HG03571 (cell line): ENCODE measurements around the gene CACNB4.

Source experiments
- ATAC-seq: cut with Tn5 transposase; IDR thresholded peaks from one replicate; pipeline ENCODE4 v1.9.1; 2021; ENCODE audit not compliant: unreplicated experiment

CACNB4 gene

DNA sequence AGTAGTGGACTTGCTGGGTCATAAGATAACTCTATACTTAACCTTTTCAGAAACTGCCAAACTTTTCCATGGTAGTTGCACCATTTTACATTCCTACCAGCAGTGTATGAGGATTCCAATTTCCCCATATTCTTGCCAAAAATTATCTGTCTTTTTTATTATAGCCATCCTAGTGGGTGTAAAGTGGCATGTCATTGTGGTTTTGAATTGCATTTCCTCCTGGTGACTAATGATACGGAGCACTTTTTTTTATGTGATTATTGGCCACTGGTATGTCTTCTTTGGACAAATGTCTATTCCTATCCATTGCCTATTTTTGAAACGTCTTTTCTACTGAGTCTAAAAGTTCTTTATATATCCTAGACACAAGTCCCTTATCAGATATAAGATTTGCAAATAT lies 44.3 kb downstream of the CACNB4 start:
- ATAC-seq = no peak

DNA sequence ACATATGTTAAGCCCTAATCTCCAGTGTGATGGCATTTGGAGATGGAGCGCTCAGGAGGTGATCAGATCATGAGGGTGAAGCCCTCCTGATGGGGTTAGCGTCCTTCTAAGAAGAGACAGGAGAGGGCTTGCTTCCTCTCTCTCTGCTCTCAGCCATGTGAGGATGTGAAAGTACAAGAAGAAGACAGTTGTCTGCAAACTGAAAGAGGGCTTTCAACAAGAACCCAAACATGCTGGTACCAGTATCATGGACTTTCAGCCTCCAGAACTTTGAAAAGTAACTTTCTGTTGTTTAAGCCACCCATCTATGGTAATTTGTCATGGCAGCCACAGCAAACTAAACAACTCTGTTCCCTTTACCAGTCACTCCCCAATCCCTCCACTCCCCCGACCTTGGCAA lies 47.4 kb downstream of the CACNB4 start:
- ATAC-seq = no peak

DNA sequence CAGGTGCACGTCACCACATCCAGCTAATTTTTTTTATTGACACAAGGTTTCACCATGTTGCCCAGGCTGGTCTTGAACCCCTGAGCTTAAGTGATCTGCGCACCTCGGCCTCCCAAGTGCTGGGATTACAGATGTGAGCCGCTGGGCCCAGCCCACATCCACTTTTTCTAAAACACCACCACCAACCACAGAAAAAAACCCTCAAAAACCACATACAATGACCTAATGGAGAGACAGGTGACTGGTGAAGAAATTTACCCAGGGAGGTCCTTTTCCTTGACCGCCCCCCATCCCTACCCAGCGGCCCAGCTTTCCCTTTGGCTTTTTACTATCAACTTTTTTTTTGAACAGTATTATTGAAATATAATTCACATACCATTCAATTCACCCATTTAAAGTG lies 47.9 kb downstream of the CACNB4 start:
- no peak for ATAC-seq

DNA sequence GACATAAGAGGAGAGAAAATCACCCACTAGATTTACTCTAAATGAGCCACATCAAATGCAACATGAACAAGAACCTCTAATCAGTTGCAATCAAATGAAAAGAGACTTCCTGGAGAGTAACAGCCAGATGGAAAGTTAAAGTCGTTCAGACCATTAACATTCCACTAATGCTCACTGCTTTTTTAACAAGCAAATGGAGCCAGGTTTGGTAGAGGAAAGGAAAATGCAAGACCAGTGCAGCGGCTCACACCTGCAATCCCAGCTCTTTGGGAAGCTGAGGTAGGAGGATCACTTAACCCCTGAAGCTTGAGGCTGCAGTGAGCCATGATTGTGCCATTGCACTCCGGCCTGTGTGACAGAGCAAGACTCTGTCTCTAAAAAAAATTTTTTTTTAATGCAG lies 48.5 kb downstream of the CACNB4 start:
- no peak for ATAC-seq

DNA sequence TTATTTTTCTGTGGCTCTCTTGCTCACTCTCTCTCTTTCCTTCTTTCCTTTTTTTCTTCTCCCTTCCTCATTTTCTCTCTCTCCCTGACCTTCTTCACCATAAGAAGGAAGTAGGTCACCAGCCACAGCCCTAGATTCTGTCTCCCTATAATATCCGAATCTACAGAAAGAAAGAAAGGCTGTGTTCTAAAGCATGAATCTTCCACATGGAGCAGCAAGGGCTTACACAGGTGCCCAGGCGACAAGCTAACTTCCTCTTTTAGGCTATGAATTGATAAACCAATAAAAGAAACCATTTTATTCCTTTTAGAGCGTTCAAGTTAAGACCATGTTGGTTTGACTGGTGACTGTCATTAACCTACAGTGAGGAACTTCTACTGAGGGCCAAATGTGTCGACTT lies 49.3 kb downstream of the CACNB4 start:
- no peak for ATAC-seq

DNA sequence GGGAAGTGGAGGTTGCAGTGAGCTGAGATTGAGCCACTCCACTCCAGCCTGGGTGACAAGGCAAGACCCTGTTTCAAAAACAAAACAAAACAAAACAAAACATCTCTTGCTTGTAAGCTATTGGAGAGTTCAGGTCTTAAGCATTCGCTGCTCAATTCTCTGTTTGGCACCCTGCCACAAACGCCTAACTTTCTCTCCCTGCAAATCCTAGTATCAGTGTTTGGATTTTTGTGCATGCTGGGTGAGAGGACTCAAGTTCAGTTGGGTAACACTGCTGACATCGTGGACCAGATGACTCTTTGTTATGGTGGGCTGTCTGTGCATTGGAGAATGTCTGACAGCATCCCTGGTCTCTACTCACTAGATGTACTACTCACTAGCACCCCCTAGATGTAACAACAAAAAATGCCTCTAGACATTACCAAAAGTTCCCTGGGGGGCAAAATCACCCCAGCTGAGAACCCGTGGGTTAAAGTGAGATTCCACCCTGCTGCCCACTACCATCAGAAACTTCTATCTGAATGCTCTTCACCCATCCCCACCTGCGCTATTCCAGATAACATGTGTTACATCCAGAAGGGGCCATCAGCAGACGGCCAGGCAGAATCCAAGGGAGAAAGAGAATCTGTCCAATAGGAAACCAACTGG lies 50.9 kb downstream of the CACNB4 start:
- ATAC-seq = no peak

DNA sequence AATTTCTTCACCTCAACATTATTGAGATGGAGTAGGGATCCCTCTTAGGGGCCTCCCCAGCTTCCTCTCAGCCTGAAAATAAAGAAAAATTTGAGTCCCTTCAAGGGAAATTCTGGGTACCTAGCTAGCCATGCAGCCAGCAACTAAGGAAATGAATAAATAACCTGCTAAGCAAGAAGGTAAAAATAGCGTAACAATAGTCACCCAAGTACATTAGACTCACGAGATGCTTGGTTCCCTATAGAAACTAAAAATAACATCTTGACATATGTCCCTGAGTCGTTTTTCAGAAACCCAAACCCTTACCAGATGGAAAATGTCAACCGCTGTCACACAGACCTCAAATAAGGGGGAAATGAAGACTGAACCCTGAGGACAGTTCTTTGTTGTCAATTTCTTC lies 51.9 kb downstream of the CACNB4 start:
- peak; percentile 50 for ATAC-seq

DNA sequence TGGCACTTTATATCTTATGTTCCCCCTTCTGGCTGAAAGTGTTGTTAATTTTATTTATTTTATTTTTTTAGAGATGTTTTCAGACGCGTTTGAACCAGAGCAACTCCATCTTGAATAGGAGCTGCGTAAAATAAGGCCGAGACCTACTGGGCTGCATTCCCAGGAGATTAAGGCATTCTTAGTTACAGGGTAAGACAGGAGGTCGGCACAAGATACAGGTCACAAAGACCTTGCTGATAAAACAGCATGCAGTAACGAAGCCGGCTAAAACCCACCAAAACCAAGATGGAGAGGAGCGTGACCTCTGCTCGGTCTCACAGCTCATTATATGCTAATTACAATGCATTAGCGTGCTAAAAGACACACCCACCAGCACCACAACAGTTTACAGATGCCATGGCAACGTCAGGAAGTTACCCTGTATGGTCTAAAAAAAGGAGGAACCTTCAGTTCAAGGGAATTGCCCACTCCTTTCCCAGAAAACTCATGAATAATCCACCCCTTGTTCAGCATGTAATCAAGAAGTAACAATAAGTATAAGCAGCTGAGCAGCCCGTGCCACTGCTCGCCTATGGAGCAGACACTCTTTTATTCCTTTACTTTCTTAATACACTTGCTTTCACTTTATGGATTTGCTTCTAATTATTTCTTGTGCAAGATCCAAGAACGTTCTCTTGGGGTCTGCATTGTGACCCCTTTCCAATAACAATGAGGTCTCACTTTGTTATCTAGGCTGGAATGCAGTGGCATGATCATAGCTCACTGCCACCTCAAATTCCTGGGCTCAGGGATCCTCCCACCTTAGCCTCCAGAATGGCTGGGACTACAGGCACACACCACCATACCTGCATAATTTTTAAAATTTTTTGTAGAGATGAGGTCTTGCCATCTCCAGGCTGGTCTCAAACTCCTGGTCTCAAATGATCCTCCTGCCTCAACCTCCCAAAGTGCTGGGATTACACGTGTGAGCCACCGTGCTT lies 55.9 kb downstream of the CACNB4 start:
- no peak for ATAC-seq

DNA sequence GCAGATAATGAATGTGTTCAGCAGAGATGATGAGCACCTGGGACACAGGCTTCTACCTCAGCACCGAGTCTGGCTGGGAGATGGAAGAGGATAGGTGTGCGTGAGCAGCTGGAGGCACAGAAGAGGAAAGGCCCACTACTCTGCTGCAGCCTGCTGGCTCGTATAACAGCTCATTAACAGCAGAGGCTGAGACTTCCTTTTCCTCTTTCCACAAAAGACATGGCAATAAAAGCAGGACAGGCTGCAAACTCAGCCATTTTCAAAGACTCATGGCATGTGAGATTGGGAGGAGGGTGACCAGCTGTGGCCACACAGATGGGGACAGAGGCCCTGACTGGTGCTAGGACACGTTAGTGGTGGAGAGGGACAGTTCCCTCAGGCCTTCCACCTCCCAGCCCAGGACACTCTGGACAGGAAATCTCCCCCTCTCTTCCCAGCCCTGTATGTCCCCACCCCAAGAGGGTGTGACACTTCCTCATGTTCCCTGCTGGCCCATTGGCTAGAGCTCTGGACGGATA lies 60.3 kb downstream of the CACNB4 start:
- ATAC-seq = no peak

DNA sequence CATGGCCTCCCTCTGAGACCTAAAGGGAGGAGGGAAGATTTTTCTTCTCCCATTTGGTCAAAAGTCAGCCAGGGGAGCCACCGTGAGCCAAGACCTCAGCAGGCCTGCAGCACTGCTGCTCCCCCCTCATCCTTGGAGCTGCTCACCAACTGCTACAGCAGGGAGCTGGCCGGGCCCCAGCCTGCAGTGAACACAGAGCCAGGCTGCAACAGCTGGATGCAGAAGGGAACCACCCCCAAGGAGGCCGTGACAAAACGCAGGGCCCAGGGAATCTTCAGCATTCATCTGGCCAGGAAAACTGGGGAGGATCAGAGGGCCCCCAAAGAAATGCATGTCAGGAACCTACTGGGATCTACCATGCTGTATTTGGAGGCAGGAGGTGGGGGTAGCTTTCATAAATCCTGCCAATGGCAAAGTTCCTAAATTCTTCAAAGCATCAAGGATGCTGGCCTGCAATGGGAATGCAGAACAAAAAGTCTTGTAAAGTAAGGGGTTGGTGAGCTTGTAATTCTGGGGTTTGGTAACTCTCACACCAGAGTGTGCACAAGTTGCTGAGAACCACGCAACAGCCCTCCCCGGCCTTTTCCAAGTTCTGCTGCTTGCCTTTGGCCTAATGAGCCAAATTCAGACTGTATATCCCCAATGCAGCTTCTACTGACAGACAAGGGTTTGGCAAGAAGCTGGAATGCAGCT lies 61.0 kb downstream of the CACNB4 start:
- ATAC-seq = no peak

DNA sequence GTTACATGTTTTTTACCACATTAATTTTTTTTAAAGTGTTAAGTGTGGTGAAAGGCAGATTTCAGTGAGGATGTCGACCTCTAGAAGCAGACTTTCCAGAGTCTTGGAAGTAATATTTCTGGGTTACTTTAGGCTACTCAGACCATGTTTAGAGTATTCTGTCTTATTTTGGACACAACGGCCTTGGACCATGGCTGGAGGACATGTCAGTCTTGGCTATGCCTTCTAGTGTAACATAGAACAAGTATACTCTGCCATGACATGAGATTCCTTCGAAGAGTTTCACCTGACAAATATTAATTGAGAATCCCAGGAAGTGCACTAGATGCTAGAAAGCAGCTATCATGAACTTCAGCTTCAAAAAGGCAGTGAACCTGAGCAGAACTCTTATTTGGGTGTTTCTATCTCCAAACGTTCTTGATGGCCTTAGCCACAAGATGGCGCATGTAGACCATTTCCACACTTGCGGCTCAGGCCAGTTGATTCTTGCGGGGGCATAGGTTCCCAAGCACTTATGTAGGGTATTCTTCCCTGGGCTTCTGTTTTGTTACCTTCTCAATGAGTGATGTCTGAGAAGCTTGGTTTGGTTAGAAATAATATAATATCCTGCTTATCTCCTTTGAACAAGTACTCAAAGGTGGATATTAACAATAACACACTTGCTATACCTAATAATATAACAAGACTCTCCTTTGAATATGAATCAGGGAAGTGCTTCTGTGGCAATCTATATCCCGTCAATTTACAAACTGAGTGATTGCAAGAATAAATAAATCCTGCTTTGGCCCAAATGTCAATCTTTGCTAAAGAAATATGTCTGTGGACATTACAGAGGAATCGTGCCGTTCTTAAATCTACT lies 62.0 kb downstream of the CACNB4 start:
- ATAC-seq = peak; percentile 88

DNA sequence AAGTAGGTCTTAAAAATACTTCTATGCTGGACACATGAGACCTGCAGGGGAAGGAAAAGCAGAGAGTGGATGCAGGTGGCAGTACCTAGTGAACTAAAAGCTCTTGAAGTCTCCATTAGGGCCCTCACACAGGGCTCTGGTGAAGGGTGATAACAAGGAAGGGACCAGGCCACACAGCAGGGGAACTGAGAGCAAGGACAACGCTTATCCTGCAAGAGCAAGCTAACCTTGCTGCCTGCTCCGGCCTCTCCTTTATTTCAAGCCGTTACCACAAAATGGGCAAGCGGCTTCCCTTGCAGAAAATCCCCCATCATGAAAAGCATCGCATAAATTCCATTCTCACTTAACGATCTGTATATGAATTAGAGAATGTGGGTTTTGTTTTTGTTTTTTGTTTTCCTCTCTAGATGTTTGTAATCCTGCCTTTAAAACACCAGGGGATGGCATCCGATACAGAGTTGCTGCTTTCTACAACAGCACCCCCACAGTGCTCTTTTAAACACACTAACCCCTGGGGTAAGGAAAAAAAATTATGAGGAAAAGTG lies 64.5 kb downstream of the CACNB4 start:
- no peak for ATAC-seq

DNA sequence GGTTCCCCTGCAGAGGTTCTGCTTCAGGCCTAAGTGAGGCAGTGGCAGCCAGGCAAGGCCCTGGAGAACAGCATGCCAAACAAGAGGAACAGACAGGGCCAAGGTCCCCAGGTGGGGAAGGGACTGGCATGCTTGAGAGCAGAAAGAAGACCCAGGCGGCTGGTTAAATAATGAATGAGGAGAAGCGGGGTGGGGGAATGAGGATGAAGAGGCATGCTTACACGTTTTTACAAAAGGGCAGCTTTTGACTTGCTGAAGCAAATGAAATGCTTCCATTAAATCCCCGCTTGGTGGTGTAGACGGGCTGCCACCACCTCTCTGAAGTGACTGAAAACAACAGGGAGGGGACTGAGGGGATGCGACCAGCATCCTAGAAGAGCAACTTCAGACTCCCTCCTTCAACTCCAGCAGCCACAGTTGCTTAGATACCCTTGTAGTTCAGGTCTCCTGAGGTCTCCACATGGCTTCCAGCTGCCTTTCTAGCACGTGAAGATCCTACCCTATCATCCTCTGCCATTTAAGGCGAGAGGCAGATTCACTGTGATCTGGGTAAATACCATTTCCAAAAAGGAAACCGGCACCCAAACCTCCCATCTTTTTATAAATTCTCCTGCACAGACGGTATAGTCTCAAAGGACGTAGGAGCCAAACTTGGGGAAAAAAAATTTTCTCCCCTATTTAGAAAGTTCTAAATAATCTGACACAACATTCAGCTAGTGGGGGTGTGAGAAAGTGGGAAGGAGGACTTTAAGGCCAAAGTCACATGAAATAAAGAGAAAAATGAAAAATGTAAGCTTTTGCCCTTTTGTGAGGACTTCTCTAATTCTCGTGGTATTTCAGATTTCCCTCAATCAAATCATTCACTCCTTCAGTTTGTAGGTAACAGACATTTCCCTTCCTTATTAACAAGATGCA lies 65.6 kb downstream of the CACNB4 start:
- ATAC-seq = no peak

DNA sequence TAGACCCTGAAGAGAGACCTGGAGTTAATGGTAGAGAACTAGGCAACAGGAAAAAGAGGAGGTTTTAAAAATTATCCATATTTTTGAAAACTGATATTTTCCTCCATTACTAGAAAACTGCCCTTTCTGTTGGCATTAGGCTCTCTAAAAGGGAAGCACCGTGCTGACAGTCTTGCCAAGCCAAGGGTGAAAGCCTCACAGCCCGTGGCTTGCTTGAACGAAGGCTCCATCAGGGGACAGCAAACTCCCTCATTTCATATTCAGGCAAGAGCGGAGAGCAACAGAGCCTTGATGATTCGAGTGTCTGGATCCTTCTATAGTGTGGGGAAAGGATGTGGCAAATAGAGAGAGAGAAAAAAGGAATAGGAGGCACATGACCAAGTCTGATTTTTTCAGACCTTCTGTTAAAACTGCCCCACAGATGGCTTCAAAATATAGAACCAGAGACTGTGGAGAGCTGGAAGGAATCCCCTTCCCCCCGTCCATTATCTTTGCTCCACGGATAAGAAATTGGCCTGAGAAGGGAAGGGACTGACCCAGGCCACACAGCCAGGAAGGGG lies 67.0 kb downstream of the CACNB4 start:
- no peak for ATAC-seq

DNA sequence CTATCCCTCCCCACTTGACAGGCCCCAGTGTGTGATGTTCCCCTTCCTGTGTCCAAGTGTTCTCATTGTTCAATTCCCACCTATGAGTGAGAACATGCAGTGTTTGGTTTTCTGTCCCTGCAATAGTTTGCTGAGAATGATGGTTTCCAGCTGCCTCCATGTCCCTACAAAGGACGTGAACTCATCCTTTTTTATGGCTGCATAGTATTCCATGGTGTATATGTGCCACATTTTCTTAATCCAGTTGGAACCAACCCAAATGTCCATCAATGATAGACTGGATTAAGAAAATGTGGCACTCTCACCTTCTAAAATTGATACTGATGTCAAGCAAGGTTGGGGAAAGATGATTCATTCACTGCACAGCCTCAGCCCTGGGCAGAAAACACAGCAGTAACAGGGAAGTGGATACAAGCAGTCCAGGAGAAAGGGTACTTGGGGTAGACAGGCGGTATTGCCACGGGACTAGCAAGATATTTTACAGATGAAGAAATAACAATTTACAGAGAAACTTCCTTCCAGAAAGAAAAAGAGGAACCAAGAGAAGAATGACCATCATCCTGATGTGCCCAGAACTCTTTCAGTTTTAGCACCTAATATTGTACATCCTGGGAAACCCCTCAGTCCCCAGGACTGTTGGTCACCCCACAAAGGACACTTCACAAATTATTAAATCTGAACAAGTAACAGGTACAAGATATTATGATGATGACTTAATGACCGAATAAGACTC lies 68.1 kb downstream of the CACNB4 start:
- ATAC-seq = peak; percentile 55

DNA sequence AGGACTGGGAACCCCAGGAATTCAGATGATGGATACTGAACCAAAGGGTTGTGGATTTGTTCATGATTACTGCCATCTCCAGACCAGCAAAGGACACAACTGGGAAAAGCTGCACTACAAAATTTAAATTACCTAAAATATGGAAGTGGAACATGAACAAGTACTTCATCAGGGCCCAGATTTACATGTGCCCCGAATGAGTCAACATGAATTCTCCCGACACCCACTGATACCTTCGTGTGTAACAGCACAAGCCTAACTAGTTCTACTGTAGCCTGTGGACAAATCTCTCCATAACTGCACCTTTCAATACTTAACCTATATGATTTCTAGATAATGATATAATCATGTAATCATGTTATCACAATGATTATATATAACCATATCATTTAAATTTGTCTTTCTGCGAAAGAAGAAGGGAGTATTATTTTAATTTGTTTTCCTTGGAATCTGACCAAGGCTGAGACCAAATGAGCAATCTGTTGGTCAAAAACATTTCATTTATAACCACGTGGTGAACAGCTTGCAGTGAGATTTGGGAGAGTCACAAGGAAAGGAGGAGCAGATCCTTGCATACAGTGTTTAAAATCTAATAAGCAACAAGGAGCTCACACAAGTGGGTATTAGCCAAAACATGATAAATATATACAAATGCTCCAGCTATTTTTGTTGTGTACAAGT lies 70.5 kb downstream of the CACNB4 start:
- no peak for ATAC-seq

DNA sequence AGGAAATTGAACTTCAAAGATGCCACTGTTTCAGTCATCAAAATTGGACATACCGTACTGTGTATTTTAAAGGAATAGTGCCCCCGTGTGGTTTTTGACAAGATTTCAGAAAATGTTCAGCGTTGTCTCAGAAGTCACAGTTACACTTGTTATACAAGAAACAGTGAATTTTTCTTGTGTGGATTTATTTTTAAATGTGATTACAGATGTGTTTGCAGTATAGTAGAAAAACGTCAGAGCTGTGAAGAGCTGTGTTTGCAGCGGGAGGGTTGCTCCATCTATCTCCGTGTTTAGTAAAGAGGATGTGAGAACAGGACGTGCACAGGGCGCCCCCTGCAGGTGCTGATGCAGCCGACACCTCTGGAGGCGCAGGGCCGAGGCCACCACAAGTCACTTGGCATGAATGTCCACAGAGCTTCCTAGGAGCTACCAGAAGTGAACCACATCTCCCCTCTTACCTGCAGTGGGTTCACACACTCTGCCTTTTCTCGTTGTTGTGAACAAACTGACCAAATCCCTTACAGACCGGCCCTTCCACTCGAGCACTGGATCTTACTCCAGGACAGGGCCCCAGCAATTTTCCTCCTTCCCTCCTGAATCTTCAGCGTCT lies 73.1 kb downstream of the CACNB4 start:
- ATAC-seq = peak; percentile 93
